GM12878 (cell line): ENCODE results near the gene MRPL41. TPM values are rescaled to one million over a fixed set of nuclear protein-coding genes. Genes with fewer than 3 reads are reported as not detected.

Experiments
- BACH1 ChIP-seq: fragments of 450-650 bp; IDR thresholded peaks from 2 replicates; pipeline ENCODE4 v1.6.1; 2017; ENCODE audit warnings: mild to moderate bottlenecking, borderline replicate concordance
- CREB1 ChIP-seq: IDR thresholded peaks from 2 replicates; pipeline ENCODE4 v1.6.1; 2012; ENCODE audit warnings: low read depth, mild to moderate bottlenecking, inconsistent platforms
- DPF2 ChIP-seq: fragments of 450-650 bp; IDR thresholded peaks from 2 replicates; pipeline ENCODE4 v1.6.1; 2017; ENCODE audit warnings: mild to moderate bottlenecking
- GATAD2B ChIP-seq: fragments of 450-650 bp; conservative IDR thresholded peaks from 2 replicates; pipeline ENCODE4 v1.6.1; 2017; ENCODE audit warnings: low read depth, mild to moderate bottlenecking, moderate library complexity
- HDAC2 ChIP-seq: fragments of 200-600 bp; sonication (generic); IDR thresholded peaks from 2 replicates; pipeline ENCODE4 v1.6.1; 2017
- HDAC6 ChIP-seq: fragments of 200-600 bp; sonication (generic); IDR thresholded peaks from one replicate; pipeline ENCODE4 v1.8.0; 2017; ENCODE audit warnings: antibody characterized with exemption; ENCODE audit not compliant: unreplicated experiment
- IKZF1 ChIP-seq: fragments of 450-650 bp; conservative IDR thresholded peaks from 2 replicates; pipeline ENCODE4 v1.6.1; 2017; ENCODE audit warnings: antibody characterized with exemption, mild to moderate bottlenecking
- KLF5 ChIP-seq: fragments of 450-650 bp; IDR thresholded peaks from 2 replicates; pipeline ENCODE4 v1.6.1; 2014; ENCODE audit warnings: mild to moderate bottlenecking; ENCODE audit not compliant: partially characterized antibody
- LARP7 ChIP-seq: fragments of 450-650 bp; IDR thresholded peaks from 2 replicates; pipeline ENCODE4 v1.6.1; 2017; ENCODE audit warnings: mild to moderate bottlenecking
- NFIC ChIP-seq: IDR thresholded peaks from 2 replicates; pipeline ENCODE4 v1.6.1; 2012; ENCODE audit warnings: low read depth, mild to moderate bottlenecking, inconsistent platforms, low read length, moderate library complexity
- PAX5 ChIP-seq: IDR thresholded peaks from 2 replicates; pipeline ENCODE4 v1.6.1; 2011; ENCODE audit warnings: low read depth, low read length, borderline replicate concordance
- RAD51 ChIP-seq: fragments of 450-650 bp; IDR thresholded peaks from 2 replicates; pipeline ENCODE4 v1.6.1; 2016; ENCODE audit warnings: moderate library complexity, mild to moderate bottlenecking, inconsistent platforms
- RB1 ChIP-seq: fragments of 450-650 bp; formaldehyde crosslinking; IDR thresholded peaks from 2 replicates; pipeline ENCODE4 v1.6.1; 2017; ENCODE audit warnings: mild to moderate bottlenecking, borderline replicate concordance
- RELA ChIP-seq: fragments of 450-650 bp; IDR thresholded peaks from 2 replicates; pipeline ENCODE4 v1.8.0; 2014; ENCODE audit warnings: borderline replicate concordance; ENCODE audit not compliant: partially characterized antibody
- SREBF1 ChIP-seq: IDR thresholded peaks from 2 replicates; pipeline ENCODE4 v1.6.1; 2012; ENCODE audit warnings: mild to moderate bottlenecking, low read length
- TARDBP ChIP-seq: IDR thresholded peaks from 2 replicates; pipeline ENCODE4 v1.6.1; 2016; ENCODE audit warnings: borderline replicate concordance
- TCF12 ChIP-seq: IDR thresholded peaks from 2 replicates; pipeline ENCODE4 v1.6.1; 2011; ENCODE audit warnings: low read depth, mild to moderate bottlenecking, low read length
- ZBED1 ChIP-seq: IDR thresholded peaks from 2 replicates; pipeline ENCODE4 v1.6.1; 2016; ENCODE audit warnings: borderline replicate concordance
- ZZZ3 ChIP-seq: IDR thresholded peaks from 2 replicates; pipeline ENCODE4 v1.6.1; 2011; ENCODE audit warnings: low read depth; ENCODE audit not compliant: control insufficient read depth, insufficient read length
- polyA plus RNA-seq, 11 experiments: library from polyadenylated mRNA; depleted of rRNA in 4 of 11; unstranded in 6 of 11; stranded (reverse) in 5 of 11; fragments of >200 nt; fragmentation: Nextera tagmentation in 4 of 11; fragmentation: Illumina TruSeq in 1 of 11; extraction: Ambion mirVana in 4 of 11; extraction: Trizol in 1 of 11; gene quantifications; 1 replicate in 1 of 11; 2 replicates in 10 of 11; pipeline versions ENCODE4 v1.2.1 to v1.2.3, GENCODE V29; 2011 to 2016; ENCODE audit warnings: inconsistent platforms in 2 of 11, missing spikeins in 2 of 11, low read depth in 1 of 11
- total RNA-seq, 4 experiments: library from RNA; depleted of rRNA in 3 of 4; stranded (reverse); fragments of >200 nt in 3 of 4; fragmentation: Illumina TruSeq in 1 of 4; extraction: Trizol in 1 of 4; gene quantifications; 2 replicates each; pipeline versions ENCODE4 v1.2.1 to v1.2.3, GENCODE V29; 2013 to 2021
- TF ChIP-seq, protein P1 (sequence below): fragments of 450-650 bp; conservative IDR thresholded peaks from 2 replicates; pipeline ENCODE4 v1.6.1; 2017; ENCODE audit warnings: mild to moderate bottlenecking, moderate library complexity
- TF ChIP-seq, protein P2 (sequence below): IDR thresholded peaks from 2 replicates; pipeline ENCODE4 v1.6.1; 2012; ENCODE audit warnings: low read depth, low read length, improper control_type of control experiment
- TF ChIP-seq, protein P3 (sequence below): IDR thresholded peaks from 2 replicates; pipeline ENCODE4 v1.6.1; 2012; ENCODE audit warnings: low read depth, low read length, improper control_type of control experiment
- TF ChIP-seq, protein P4 (sequence below): fragments of 450-650 bp; IDR thresholded peaks from 2 replicates; pipeline ENCODE4 v1.6.1; 2014; ENCODE audit warnings: mild to moderate bottlenecking
- TF ChIP-seq, protein P5 (sequence below): fragments of 450-650 bp; IDR thresholded peaks from 2 replicates; pipeline ENCODE4 v1.6.1; 2018; ENCODE audit warnings: mild to moderate bottlenecking, low read depth, moderate library complexity; ENCODE audit not compliant: partially characterized antibody

MRPL41 gene
- total and polyA plus RNA-seq, 10 of the 15 experiments (the other 5 are each of a cell fraction or from before 2014, with no cell fraction given) = 1.3 to 116 (median 40.1) TPM

DNA sequence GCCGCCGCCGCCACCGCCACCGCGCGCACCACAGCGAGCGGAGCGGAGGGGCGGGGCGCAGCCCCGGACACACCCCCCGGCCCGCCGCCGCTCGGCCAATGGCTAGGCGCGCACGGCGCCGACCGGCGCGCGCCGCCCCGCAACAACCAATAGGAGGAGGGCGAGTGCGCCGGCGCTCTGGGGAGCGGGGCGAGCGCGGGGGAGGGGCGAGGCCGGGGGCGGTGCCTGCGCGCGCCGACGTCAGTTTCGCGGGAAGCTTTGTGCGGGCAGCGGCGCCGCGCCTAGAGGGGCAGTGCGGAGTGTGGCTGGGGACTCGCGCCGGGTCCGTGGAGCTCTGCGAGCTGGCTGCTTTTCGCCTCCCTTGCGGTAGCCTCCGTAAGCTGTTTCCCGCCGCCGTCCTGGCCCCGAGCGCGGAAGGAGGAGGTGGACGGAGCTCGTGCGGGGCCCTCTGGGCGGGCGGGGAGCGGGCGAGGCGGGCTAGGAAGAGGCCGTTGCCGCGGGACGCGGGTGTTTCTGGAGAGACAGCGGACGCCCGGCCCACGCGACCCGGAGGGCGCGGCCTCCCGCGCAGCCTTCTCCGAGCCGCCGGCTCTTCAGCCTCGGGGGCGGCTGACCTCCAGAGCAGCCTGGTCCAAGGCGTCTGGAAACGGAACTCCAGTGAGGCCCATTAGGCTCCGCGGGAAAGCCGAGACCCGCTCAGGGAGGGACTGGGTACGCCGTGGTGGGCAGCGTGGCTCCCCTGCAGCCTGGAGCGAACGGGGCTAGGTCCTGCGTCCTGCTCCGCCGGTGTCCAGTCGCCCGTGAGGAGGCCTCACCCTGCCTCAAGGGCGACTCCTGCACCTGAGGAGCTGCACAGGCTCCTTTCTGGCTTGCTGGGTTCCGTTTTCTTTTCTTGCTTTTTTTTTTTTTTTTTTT is 39.0 kb downstream of the MRPL41 start, which contains the start of gene ZMYND19 (continued):
- TF ChIP-seq, protein P1, sequence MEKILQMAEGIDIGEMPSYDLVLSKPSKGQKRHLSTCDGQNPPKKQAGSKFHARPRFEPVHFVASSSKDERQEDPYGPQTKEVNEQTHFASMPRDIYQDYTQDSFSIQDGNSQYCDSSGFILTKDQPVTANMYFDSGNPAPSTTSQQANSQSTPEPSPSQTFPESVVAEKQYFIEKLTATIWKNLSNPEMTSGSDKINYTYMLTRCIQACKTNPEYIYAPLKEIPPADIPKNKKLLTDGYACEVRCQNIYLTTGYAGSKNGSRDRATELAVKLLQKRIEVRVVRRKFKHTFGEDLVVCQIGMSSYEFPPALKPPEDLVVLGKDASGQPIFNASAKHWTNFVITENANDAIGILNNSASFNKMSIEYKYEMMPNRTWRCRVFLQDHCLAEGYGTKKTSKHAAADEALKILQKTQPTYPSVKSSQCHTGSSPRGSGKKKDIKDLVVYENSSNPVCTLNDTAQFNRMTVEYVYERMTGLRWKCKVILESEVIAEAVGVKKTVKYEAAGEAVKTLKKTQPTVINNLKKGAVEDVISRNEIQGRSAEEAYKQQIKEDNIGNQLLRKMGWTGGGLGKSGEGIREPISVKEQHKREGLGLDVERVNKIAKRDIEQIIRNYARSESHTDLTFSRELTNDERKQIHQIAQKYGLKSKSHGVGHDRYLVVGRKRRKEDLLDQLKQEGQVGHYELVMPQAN = peak; percentile 91
- no peak for TF ChIP-seq RAD51
- no peak for TF ChIP-seq KLF5
- 0 out of 2 replicates have a peak, but pooled peaks have one; percentile 18 for TF ChIP-seq TCF12
- peak; percentile 61; the same call in 1 of the 2 replicates for TF ChIP-seq IKZF1
- TF ChIP-seq RB1 = peak; percentile 80; the same call in 1 of the 2 replicates
- peak; percentile 11 for TF ChIP-seq RELA
- peak; percentile 40; the same call in 1 of the 2 replicates for TF ChIP-seq BACH1
- 0 out of 2 replicates have a peak, but pooled peaks have one; percentile 31 for TF ChIP-seq GATAD2B
- no peak for TF ChIP-seq HDAC2
- TF ChIP-seq HDAC6 = no peak
- TF ChIP-seq ZBED1 = no peak
- TF ChIP-seq, protein P2, sequence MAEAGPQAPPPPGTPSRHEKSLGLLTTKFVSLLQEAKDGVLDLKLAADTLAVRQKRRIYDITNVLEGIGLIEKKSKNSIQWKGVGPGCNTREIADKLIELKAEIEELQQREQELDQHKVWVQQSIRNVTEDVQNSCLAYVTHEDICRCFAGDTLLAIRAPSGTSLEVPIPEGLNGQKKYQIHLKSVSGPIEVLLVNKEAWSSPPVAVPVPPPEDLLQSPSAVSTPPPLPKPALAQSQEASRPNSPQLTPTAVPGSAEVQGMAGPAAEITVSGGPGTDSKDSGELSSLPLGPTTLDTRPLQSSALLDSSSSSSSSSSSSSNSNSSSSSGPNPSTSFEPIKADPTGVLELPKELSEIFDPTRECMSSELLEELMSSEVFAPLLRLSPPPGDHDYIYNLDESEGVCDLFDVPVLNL = peak; percentile 60; the same call in 1 of the 2 replicates
- peak; percentile 50; the same call in 1 of the 2 replicates for TF ChIP-seq DPF2
- no peak for TF ChIP-seq NFIC
- TF ChIP-seq LARP7 = peak; percentile 60
- no peak for TF ChIP-seq SREBF1
- TF ChIP-seq, protein P3, sequence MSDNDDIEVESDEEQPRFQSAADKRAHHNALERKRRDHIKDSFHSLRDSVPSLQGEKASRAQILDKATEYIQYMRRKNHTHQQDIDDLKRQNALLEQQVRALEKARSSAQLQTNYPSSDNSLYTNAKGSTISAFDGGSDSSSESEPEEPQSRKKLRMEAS = 0 out of 2 replicates have a peak, but pooled peaks have one; percentile 18
- peak; percentile 83 for TF ChIP-seq CREB1
- TF ChIP-seq PAX5 = no peak
- TF ChIP-seq, protein P4, sequence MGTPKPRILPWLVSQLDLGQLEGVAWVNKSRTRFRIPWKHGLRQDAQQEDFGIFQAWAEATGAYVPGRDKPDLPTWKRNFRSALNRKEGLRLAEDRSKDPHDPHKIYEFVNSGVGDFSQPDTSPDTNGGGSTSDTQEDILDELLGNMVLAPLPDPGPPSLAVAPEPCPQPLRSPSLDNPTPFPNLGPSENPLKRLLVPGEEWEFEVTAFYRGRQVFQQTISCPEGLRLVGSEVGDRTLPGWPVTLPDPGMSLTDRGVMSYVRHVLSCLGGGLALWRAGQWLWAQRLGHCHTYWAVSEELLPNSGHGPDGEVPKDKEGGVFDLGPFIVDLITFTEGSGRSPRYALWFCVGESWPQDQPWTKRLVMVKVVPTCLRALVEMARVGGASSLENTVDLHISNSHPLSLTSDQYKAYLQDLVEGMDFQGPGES = no peak
- TF ChIP-seq TARDBP = no peak
- TF ChIP-seq, protein P5, sequence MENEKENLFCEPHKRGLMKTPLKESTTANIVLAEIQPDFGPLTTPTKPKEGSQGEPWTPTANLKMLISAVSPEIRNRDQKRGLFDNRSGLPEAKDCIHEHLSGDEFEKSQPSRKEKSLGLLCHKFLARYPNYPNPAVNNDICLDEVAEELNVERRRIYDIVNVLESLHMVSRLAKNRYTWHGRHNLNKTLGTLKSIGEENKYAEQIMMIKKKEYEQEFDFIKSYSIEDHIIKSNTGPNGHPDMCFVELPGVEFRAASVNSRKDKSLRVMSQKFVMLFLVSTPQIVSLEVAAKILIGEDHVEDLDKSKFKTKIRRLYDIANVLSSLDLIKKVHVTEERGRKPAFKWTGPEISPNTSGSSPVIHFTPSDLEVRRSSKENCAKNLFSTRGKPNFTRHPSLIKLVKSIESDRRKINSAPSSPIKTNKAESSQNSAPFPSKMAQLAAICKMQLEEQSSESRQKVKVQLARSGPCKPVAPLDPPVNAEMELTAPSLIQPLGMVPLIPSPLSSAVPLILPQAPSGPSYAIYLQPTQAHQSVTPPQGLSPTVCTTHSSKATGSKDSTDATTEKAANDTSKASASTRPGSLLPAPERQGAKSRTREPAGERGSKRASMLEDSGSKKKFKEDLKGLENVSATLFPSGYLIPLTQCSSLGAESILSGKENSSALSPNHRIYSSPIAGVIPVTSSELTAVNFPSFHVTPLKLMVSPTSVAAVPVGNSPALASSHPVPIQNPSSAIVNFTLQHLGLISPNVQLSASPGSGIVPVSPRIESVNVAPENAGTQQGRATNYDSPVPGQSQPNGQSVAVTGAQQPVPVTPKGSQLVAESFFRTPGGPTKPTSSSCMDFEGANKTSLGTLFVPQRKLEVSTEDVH = peak; percentile 91
- TF ChIP-seq ZZZ3 = no peak
- TF ChIP-seq, all 136 proteins: peak for 24
